ENCODE data around the gene PDLIM7.

DNA sequence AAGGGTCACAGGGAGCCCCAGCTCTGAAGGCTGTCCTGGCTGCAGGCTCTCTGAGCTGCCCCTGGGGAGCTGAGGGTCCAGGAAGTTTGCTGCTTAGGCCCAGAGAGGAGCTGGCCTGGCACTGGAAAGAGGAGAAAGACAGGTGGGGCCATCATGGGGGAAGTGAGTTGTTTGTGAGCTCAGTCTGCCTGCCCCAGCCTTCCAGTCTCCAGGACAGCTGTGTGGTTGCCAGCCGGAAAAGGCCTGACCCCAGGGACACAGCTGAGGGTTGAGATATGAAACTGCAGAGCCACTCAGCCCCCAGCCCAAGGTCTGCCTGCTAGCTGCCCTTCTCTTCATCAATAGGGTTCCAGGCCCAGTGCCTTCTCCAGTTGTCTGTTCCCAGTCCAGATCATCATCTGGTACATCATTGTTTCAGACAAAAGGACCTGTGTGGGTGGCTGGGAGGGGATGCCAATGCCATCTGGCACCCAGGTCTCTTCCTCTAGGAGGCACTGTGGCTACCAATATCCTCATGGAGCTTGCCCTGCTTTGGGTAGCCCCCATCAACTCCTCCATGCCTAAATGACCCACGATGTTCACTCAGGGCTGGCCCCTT is 23.6 kb upstream of the PDLIM7 start:
- TF ChIP-seq, protein P1, sequence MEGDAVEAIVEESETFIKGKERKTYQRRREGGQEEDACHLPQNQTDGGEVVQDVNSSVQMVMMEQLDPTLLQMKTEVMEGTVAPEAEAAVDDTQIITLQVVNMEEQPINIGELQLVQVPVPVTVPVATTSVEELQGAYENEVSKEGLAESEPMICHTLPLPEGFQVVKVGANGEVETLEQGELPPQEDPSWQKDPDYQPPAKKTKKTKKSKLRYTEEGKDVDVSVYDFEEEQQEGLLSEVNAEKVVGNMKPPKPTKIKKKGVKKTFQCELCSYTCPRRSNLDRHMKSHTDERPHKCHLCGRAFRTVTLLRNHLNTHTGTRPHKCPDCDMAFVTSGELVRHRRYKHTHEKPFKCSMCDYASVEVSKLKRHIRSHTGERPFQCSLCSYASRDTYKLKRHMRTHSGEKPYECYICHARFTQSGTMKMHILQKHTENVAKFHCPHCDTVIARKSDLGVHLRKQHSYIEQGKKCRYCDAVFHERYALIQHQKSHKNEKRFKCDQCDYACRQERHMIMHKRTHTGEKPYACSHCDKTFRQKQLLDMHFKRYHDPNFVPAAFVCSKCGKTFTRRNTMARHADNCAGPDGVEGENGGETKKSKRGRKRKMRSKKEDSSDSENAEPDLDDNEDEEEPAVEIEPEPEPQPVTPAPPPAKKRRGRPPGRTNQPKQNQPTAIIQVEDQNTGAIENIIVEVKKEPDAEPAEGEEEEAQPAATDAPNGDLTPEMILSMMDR (IDR thresholded peaks at IDR 0.05): no peak
- TF ChIP-seq POLR2A (IDR thresholded peaks at IDR 0.05) (no peak), POLR2AphosphoS5 (IDR thresholded peaks at IDR 0.05; ENCODE audit: insufficient read depth in 1 of 2, low read depth in 1 of 2) (no peak)

Data from vagina (tissue), 2 donors.